GM19023 (cell line): ENCODE data around the gene RALGPS2.
A peak's percentile ranks its signal among the peaks of the same experiment; 100 is the strongest.

Experiments used
- ATAC-seq: cut with Tn5 transposase; IDR thresholded peaks from one replicate; pipeline ENCODE4 v1.9.1; 2021; ENCODE audit warnings: mild to moderate bottlenecking, moderate library complexity; ENCODE audit not compliant: unreplicated experiment

The RALGPS2 gene, protein sequence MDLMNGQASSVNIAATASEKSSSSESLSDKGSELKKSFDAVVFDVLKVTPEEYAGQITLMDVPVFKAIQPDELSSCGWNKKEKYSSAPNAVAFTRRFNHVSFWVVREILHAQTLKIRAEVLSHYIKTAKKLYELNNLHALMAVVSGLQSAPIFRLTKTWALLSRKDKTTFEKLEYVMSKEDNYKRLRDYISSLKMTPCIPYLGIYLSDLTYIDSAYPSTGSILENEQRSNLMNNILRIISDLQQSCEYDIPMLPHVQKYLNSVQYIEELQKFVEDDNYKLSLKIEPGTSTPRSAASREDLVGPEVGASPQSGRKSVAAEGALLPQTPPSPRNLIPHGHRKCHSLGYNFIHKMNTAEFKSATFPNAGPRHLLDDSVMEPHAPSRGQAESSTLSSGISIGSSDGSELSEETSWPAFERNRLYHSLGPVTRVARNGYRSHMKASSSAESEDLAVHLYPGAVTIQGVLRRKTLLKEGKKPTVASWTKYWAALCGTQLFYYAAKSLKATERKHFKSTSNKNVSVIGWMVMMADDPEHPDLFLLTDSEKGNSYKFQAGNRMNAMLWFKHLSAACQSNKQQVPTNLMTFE

GRCh38 chr1:178724728-178725465, at the start of gene RALGPS2:
RALGPS2 (plus strand) TSS chr1:178725244; CDS start chr1:178776765, 51,521 bp downstream.
- peak; percentile 59 for ATAC-seq

- ATAC-seq: no peak
Measured at GRCh38 chr1:178679237-178679636, 45.8 kb upstream of the RALGPS2 start.

DNA sequence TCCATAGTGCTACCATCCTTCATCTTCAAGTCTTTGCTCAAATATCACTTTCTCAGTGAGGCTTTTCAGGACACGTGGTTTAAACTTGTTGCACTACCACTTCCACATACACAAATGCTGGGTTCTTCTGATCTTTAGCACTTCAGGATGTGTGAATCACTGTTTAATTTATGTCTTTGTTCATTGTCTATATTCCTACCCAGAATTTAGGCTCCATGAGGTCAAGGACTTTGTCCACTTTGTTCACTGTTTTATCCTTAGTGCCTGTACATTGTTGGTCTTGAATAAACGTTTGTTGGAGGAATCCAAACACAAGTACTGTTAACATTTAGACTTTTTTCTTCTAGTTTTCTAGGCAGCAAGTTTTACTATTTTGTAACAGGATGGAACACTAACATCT, 42.6 kb upstream of the RALGPS2 start:
- no peak for ATAC-seq

GRCh38 chr1:178682886-178683285, 42.2 kb upstream of the RALGPS2 start:
- ATAC-seq: no peak

GRCh38 chr1:178683291-178683690, 41.8 kb upstream of the RALGPS2 start:
- ATAC-seq: no peak

DNA sequence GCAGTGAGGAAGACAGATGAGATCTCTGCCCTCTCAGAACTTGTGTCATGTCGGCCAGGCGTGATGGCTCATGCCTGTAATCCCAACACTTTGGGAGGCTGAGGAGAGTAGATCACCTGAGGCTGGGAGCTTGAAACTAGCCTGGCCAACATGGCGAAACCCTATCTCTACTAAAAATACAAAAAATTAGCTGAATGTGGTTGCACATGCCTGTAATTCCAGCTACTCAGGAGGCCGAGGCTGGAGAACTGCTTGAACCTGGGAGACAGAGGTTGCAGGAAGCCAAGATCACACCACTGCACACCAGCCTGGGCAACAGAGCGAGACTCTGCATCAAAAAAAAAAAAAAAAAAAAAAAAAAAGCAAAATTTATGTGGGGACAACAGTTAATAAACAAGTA, 40.9 kb upstream of the RALGPS2 start:
- ATAC-seq: peak; percentile 15

GRCh38 chr1:178684542-178685000, 40.5 kb upstream of the RALGPS2 start:
- peak; percentile 87 for ATAC-seq

DNA sequence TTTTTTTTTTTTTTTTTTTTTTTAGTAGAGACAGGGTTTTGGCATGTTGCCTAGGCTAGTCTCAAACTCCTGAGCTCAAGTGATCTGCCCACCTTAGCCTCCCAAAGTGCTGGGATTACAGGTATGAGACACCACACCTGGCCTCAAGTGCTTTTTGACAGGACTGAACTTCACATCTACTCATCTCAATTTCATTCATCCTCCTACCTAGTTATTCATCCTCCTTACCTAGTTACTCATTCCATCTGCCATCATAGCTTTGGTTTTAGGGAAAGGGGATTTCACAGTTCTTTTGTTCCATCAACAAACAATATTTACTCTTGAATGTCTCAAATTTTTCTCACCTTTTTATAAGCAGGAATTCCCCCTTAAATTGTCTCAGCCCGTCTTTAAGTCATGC, 38.6 kb upstream of the RALGPS2 start:
- no peak for ATAC-seq

GRCh38 chr1:178688244-178688643, 36.8 kb upstream of the RALGPS2 start:
- no peak for ATAC-seq

DNA sequence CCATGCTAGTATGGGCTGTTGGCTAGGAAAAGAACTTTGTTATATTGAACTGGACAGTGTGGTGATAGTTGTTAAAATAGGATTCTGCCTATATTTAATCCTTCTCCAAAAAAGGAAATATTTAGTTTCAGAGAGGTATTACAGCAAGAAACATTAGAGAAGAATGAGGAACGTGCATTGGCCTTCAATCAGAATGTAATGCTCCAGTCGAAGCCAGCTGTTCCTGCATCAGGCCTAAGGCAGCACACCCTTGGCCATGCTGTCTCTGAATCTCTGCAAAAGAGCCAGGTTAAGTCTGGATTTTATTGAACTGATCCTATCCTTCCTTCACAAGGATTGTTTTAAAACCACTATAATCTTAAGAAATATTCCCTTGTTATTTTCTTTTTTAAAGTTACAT, 35.3 kb upstream of the RALGPS2 start:
- no peak for ATAC-seq

GRCh38 chr1:178690496-178690895, 34.5 kb upstream of the RALGPS2 start:
- no peak for ATAC-seq

DNA sequence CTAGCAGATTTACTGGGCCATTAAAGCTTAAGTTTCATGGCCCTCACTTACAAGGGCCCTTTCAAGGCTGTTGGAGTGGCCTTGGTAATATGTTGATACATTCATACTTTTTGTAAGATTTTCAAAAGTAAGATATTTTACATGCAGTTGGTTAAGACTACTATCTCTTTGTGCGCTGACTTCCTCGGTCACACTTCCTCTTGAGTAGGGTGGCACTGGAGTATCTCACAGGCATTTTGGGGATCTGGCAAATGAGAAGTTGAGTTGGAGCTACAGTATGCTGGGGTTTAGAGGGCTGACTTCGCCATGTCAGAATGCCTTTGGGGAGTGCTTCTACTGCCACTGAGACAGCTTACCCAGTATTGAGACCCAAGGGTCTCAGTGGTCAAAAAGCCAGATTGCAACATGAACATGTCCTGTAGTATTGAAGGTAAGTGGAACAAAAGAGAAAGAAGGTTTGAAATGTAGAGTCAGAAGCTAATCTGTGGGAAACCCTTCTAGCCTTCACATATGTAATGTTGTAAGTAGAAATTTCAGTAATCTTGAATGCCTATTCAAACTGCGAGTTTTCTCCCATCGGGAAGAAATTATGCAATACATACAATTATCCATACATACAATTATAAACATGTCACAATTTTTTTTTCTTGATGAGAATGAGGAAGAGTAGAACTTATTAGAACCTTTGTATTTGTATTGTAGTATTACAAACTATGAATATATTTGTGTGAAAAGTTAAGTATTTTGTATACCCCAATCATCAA, 32.3 kb upstream of the RALGPS2 start:
- ATAC-seq: no peak

DNA sequence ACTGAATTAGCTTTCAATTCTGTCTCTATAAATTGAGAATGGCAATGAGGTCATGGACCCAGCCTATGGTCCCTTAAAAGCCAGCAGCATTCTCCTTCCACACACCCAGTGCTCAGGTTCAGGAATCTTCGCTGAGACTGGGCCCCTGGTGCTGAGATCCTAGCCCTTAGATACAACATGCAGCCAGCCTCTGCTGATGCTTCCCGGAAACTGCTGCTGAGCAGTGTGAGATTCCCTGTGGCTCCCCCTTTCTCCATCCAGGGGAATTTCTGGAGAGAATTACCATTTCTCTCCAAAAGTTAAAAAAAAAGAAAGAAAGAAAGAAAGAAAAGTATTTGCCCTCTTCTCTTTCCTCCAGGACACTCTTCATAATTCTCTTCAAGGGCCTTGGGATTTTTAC, 31.7 kb upstream of the RALGPS2 start:
- ATAC-seq: no peak

DNA sequence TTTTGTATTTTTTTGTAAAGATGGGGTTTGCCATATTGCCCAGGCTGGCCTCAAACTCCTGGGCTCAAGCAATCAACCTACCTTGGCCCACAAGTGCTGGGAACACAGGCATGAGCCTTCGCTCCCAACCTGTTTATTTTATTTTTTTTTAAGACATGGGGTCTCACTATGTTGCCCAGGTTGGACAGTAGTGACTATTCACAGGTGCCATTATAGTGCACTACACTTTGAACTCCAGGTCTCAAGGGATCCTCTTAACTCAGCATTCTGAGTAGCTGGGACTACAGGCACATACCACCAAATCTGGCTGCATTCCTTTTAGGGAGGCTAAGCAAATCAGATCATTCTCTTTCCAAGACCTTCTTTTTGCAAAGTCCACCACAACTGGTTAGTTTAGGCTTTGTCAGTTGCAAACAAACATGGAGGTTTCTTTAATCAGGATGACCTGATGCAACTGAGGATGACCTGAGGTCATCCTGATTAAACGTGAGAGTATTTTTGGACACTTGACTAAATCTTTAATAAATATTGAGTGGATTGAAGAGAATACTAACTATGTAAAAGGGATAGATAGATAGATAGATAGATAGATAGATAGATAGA, 30.0 kb upstream of the RALGPS2 start:
- no peak for ATAC-seq

DNA sequence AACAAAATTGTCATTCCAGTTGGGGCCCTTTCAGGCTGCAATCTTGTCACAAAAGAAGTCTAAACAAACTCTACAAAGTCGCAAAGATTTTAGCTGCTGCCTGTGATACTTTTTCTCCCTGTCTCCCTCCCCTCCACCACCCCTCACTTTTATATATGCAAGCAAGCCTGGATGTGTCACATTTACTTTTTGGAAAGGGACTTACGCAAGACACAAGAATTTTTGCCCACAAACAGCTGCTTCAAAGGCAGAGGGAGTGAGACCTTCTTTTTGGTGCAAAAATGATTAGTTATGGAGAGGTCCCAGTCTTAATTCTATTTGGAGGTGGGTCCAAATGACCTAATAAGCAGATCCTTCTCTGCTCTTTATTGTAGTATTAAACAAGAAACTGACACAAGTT, 22.9 kb upstream of the RALGPS2 start:
- ATAC-seq: no peak

DNA sequence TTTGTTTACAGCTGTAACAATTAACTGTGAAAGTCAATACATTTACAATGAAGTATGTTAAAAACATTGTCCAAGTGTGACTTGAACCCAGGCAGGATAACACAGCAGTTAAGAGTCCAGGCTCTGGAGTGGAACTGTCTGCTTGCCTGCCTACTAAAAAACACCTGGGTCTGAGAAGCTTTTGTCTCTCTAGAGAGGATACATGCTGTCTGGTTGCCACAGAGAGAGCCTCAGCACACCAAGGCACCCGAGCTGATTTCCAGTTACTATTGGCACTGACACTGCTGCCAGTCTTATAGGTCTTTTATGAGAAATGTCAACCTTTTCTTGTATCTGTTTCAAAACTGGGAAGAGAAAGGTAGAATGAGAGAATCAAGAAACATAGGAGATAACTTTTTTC, 20.2 kb upstream of the RALGPS2 start:
- ATAC-seq: no peak

DNA sequence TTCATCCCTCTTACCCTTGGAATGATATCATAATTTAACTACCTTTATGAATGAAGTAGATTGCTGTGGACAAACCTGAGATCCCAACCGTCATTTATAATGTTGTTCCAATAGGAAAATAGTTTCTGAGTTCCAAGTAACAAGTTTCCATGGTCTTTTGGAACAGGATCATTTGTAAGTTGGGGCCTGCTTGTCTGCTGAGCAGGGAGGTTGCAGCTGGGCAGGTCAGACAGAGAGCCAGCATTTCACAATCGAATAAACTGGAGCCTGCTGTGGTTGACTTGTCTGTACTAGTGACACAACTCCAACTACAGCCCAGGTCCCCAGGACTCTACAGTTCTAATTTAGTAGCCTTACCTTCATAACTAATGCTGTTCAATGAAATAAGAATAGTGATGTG, 18.6 kb upstream of the RALGPS2 start:
- no peak for ATAC-seq

GRCh38 chr1:178713259-178713658, 11.8 kb upstream of the RALGPS2 start:
- ATAC-seq: no peak

DNA sequence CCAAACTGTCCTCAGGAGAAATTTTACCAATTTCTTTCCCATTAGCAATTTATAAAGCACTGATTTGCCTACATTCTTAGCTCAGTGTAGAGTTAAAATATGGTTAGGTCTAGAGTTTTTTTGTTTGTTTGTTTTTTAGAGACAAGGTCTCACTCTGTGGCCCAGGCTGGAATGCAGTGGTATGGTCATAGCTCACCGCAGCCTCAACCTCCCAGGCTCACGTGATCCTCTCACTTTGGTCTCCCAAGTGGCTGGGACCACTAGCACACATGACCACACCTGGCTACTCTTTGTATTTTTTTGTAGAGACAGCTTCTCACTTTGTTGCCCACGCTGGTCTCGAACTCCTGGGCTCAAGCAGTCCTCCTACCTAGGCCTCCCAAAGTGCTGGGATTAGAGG, 10.6 kb upstream of the RALGPS2 start:
- ATAC-seq: no peak

DNA sequence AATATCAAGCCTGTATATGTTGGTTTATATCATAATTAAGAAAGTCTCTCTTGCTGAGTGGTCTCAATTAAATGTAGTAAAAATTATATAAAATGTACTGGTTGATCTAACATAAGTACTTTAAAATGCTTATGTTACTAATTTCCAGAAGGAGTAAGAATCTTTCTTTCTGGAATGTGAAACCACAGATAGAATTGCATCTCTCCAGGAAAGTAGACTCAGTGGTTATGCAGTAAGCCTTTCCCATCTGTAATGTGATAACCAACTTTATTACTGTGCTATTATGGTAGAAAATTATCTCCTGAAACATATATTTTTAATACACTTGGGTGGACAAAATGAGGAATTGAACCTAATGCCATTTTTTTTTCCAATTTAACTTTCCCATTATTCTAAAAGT, 8.9 kb upstream of the RALGPS2 start:
- no peak for ATAC-seq

GRCh38 chr1:178718520-178718919, 6.5 kb upstream of the RALGPS2 start:
- no peak for ATAC-seq
